ENCODE measurements around the gene GPR156.
"Not testable (repeated sequence)": the region's sequence is repeated elsewhere in the genome, so short reads cannot be mapped to it uniquely, and the experiment has no call there.

Gene GPR156

DNA sequence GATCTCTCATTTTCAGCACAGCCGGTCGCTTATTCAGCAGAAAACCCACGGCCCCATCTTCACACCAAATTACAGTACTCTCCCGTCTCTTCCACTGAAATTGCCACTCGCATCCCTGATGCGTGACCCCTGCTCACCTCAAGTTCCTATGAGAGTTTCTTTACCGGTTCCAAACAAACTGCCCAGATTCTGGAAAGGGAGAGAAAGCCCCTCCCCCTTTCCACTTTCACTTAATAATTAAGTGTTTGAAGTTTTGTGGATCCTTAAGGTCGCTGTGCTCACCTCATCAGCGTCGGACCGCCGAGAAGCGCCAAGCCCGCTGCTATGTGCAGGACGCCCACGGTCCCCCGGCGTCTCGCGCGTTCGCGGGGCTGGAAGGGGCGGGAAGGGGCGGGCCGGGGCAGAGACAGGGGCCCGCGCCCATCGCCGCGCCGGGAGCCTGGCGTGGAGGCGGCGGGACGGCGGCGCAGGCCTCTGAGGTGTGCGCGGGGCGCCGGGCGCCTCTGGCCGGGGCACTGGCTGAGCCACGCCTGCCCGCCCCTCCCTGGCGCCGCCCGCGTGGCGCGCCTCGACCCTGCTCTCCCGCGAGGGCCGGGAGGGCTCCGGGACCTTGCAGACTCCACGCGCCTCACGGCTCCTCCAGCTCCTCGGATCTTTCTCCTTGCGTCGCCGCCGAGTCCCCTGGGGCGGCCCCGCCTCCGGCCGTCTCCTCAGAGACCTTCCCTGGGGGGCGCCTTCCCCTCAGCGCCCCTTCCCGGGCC lies at the start of gene GPR156:
TSS of gene GPR156 (minus strand) at position 476 of the 761 bp plus-strand sequence. CDS start 41,124 bp downstream, outside the sequence.
- H3K4me3 Mint-ChIP-seq, result no peak within 1 kb of the TSS
- no peaks in the 10 kb centered on the region for H3K36me3 Mint-ChIP-seq
- no peaks in the 10 kb centered on the region for H3K4me1 Mint-ChIP-seq
- peaks cover 57% of the 10 kb centered on the region for H3K27me3 Mint-ChIP-seq
- peak; percentile 42 for ATAC-seq
- H3K9me3 Mint-ChIP-seq, result no peaks in the 10 kb centered on the region
- H3K27ac Mint-ChIP-seq, result no peak within 1 kb of the TSS

DNA sequence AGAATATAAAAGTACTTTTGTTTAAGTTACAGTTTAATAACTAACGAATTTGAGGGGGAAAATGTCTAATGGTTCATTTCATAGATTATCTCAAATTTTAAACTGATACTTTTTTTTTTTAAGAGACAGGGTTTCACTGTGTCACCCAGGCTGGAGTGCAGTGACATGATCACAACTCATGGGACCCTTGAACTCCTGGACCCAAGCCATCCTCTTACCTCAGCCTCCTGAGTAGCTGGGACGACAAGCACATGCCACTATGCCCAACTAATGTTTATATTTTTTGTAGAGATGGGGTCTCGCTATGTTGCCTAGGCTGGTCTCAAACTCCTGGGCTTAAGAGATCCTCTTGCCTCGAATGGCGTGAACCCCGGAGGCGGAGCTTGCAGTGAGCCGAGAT lies 47.6 kb upstream of the GPR156 start:
- Mint-ChIP-seq H3K9me3 (no peaks in the 10 kb centered on the region), H3K27ac (no peak overlapping the region), H3K4me3 (no peak overlapping the region), H3K27me3 (no peaks in the 10 kb centered on the region), H3K4me1 (peaks cover 8% of the 10 kb centered on the region), H3K36me3 (peaks cover 28% of the 10 kb centered on the region)
- no peak for ATAC-seq

DNA sequence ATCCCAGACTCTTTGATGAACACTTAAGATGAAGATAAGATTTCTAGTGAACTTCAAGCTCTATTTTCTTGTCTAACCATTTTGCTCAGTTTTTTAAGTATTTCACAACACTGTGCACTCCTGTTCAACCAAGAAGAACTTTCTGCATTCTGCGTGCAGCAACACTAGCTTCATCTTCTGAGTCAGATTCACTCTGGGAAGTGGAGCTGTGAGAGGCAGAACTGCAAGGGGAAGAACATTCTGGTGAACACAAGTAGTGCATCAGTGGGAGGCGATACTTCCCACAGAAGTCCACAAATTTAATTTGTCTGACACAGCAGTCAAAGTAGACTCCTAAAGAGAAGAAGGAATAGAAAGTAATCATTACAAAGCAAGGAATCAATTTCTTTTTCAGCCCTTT lies 46.1 kb upstream of the GPR156 start:
- Mint-ChIP-seq H3K4me3 (no peak overlapping the region), H3K27ac (no peak overlapping the region), H3K36me3 (peaks cover 22% of the 10 kb centered on the region), H3K9me3 (no peaks in the 10 kb centered on the region), H3K27me3 (no peaks in the 10 kb centered on the region), H3K4me1 (peaks cover 4% of the 10 kb centered on the region)
- ATAC-seq, result no peak

DNA sequence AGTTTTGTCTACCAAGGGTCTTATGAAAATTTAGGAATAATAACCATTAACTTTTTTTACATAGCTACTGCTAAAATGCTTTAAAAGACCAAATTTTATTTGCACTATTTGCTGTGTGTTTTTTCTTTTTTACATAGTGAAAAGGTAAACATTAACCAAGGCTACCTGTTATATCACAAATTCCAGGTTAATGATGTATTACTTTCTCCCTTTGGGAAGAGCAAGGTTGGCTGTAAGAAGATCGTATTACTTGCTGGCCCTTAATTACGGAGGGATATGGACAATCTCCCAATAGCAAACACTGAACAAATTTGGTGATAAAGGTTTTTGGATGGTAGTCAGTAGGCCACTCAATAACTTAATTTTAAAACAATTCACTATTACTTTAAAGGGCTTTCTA lies 41.8 kb upstream of the GPR156 start:
- Mint-ChIP-seq H3K9me3 (no peaks in the 10 kb centered on the region), H3K4me1 (peaks cover 13% of the 10 kb centered on the region), H3K4me3 (no peak overlapping the region), H3K27ac (no peak overlapping the region), H3K27me3 (no peaks in the 10 kb centered on the region), H3K36me3 (peaks cover 28% of the 10 kb centered on the region)
- ATAC-seq, result no peak

DNA sequence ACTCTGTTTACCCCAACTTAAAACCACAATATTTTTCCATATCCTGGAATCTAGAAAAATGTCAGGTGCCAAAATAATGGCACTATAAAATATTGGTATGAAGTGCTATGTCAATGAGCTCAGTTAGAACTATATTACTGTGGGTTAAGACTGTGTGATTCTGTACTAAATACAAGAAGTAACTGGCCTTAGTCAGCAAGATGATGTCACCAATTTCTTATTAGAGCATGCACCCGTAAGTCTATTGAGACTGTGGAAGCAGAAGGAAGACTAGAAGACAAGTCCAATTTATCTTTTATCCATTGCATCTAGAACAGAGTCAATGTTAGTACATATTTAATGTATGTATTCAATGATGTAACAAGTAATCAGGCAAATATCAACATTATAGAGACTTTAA lies 39.2 kb upstream of the GPR156 start:
- peaks cover 13% of the 10 kb centered on the region for H3K4me1 Mint-ChIP-seq
- no peak for ATAC-seq
- peaks cover 32% of the 10 kb centered on the region for H3K36me3 Mint-ChIP-seq
- no peak overlapping the region for H3K27ac Mint-ChIP-seq
- H3K9me3 Mint-ChIP-seq, result peaks cover 5% of the 10 kb centered on the region
- no peak overlapping the region for H3K4me3 Mint-ChIP-seq
- H3K27me3 Mint-ChIP-seq, result no peaks in the 10 kb centered on the region

DNA sequence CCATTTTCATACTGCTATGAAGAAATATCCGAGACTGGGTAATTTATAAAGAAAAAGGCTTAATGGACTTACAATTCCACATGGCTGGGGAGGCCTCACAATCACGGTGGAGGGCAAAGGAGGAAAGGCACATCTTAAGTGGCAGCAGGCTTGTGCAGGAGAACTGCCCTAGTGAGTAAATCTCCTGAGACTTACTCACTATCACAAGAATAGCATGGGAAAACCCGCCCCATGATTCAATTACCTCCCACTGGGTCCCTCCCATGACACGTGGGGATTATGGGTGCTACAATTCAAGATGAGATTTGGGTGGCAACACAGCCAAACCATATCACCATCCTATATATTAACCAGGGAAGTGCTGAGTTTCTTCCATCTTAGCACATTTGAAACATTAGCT lies 38.7 kb upstream of the GPR156 start:
- not testable (repeated sequence) for H3K9me3 Mint-ChIP-seq, H3K4me3 Mint-ChIP-seq, H3K27me3 Mint-ChIP-seq, ATAC-seq, H3K27ac Mint-ChIP-seq
- H3K4me1 Mint-ChIP-seq, result peaks cover 13% of the 10 kb centered on the region
- H3K36me3 Mint-ChIP-seq, result peaks cover 36% of the 10 kb centered on the region

DNA sequence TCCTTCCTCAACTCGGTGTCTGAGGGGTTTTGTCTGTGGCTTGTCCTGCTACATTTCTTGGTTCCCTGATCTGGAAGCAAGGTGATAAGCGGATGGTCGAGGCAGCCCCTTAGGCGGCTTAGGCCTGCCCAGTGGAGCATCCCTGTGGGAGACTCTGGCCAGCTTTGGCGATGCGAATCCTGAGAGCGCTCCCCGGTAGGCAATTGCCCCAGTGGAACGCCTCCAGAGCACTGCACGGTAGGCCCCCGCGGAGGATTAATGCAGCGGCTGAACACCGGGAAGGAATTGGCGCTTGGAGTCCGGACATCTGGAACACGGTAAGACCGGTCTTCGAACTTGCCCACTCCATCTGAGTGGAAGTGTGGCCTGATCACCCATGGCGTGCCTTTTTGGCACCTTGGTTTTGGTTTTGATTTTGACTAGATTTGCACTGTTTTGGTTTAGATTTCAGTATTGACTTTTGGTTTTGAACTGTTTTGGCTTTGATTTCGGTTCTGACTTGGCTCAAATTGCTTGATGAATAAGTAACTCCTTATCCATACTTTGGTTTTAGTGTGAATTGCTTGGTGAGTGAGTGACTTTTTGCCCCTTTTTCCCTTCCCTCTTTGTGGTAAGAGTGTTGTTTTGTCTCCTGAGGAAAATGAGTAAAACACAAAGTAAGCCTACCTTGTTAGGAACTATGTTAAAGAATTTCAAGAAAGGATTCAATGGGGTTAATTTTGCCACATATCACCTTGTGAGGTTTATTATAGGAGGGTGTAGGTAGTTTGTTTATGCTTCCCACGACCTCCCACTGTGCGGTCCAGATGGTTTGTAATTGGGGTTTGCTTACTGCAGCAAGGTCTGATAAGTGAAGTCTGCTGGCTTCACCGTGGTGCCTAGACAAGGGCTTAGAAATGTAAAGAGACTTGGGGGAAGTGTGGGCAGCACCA lies 27.1 kb upstream of the GPR156 start:
- no peak overlapping the region for H3K27ac Mint-ChIP-seq
- no peaks in the 10 kb centered on the region for H3K4me1 Mint-ChIP-seq
- H3K4me3 Mint-ChIP-seq, result no peak overlapping the region
- H3K9me3 Mint-ChIP-seq, result peaks cover 5% of the 10 kb centered on the region
- no peak for ATAC-seq
- H3K36me3 Mint-ChIP-seq, result peaks cover 45% of the 10 kb centered on the region
- no peaks in the 10 kb centered on the region for H3K27me3 Mint-ChIP-seq

DNA sequence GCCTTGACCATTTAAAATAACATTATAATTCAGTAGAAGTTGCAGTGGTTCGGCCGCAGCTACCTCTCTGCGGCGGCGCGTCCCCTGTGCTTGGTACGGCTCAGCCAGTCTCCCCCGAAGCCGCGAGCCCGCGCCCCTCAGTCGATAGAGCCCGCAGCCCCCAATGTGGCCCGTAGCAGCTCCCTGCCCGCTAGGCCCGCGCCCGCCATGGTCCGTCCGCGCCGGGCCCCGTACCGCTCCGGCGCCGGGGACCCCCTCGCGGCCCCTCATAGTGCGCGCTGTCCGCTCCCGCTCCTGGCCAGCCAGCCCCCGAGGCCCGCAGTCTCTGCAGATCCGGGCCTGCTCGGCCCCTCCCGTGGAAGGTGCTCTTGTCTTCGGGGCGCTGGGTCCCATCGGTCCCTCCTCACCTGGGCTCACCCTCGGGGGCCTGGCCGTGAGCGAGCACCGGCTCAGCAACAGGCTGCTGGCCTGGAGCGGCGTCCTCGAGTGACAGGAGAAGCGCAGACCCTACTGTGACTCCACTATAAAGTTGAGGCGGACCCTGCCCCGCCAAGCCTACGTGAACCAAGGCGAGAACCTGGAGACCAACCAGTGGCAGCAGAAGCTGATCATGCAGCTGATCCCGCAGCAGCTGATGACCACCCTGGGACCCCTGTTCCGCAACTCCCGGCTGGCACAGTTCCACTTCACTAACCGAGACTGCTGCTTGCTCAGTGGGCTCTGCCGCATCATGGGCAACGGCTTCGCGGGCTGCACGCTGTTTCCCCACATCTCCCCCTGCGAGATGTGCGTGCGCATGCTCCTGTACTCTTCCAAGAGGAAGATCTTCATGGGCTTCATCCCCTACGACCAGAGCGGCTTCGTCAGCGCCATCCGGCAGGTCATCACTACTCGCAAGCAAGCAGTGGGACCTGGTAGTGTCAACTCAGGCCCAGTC lies 21.8 kb upstream of the GPR156 start:
- ATAC-seq, result peak; percentile 57
- Mint-ChIP-seq H3K36me3 (no peaks in the 10 kb centered on the region), H3K27ac (no peak overlapping the region), H3K27me3 (no peaks in the 10 kb centered on the region), H3K4me3 (no peak overlapping the region), H3K4me1 (no peaks in the 10 kb centered on the region), H3K9me3 (no peaks in the 10 kb centered on the region)

DNA sequence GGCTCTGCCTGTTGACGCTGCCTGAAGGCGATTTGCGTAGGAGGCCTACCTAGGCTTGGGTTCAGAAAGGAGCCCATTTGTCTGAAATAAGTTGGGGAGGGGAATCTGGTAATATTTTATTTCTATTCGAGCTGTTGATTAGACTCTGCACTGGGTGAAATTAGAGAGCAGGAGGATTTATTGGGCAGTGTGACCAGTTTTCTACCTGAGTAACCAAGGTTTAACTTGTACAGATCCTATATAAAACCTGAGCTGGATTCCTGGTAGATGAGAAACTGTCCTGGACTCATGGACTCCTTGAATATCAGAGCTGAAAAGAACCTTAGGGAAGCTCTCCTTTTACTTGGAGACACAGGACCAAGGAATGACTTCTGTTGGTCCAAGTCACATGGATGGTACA lies 19.6 kb upstream of the GPR156 start:
- no peak overlapping the region for H3K4me3 Mint-ChIP-seq
- no peaks in the 10 kb centered on the region for H3K27me3 Mint-ChIP-seq
- H3K27ac Mint-ChIP-seq, result no peak overlapping the region
- ATAC-seq, result no peak
- no peaks in the 10 kb centered on the region for H3K9me3 Mint-ChIP-seq
- H3K4me1 Mint-ChIP-seq, result no peaks in the 10 kb centered on the region
- H3K36me3 Mint-ChIP-seq, result no peaks in the 10 kb centered on the region

DNA sequence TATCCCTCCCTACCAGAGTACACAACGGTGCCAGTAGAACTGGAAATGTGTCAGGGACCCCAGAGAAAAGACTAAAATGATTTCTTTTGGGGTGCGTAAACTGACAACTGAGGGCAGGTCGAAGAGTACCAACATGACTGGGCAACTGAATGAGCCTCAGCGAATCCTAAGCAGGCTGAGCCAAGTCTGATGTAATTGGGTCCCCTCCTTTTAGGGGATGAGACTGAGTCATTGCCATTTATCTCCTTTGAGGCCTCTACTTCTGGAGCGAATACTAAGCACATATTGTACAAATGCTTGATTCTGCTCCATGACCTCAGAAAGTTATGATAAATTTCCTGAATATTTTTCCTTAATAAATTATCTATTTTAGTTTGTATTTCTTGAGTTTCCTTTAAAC lies 17.3 kb upstream of the GPR156 start:
- no peak overlapping the region for H3K27ac Mint-ChIP-seq
- H3K4me1 Mint-ChIP-seq, result no peaks in the 10 kb centered on the region
- no peaks in the 10 kb centered on the region for H3K36me3 Mint-ChIP-seq
- H3K9me3 Mint-ChIP-seq, result no peaks in the 10 kb centered on the region
- H3K4me3 Mint-ChIP-seq, result no peak overlapping the region
- no peaks in the 10 kb centered on the region for H3K27me3 Mint-ChIP-seq
- ATAC-seq, result no peak

DNA sequence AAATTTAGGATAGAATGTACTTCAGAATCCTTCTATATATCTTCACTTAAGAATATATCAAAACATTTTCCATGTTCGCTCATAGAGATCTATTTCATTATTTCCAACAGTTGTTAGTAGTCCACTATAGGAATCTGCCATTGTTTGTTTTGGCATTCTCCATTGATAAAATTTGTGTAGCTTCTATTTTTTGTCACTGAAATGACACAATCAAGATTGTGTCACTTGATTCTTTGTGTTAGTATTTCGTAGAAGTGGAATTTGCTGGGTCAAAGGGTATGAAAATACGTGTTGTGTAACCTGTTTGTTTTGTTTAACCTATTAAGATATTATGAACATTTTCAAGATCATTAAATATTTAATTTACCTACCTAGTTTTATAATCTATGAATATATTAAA lies 15.9 kb upstream of the GPR156 start:
- Mint-ChIP-seq H3K27ac (no peak overlapping the region), H3K4me1 (no peaks in the 10 kb centered on the region), H3K36me3 (no peaks in the 10 kb centered on the region), H3K4me3 (no peak overlapping the region), H3K27me3 (no peaks in the 10 kb centered on the region), H3K9me3 (no peaks in the 10 kb centered on the region)
- ATAC-seq, result no peak

DNA sequence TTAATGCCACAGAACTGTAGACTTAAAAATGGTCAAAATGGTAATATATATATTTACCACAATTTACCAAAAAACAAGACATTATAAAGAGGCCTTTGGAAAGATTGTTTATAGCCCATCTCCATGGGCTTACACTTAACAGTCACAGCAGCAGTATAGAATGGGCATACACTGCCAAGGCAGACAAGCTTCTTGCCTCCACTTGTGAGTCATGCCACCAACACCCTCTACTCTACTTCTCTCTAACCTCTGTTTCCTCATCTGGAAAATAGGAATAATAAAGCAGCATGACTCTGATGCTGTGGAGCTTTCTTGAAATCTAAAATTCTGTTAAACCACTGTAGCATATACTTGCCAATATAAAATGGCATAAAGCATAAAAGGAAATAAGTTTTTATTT lies 14.4 kb upstream of the GPR156 start:
- no peaks in the 10 kb centered on the region for H3K36me3 Mint-ChIP-seq
- no peaks in the 10 kb centered on the region for H3K4me1 Mint-ChIP-seq
- no peak overlapping the region for H3K27ac Mint-ChIP-seq
- no peak overlapping the region for H3K4me3 Mint-ChIP-seq
- no peak for ATAC-seq
- no peaks in the 10 kb centered on the region for H3K9me3 Mint-ChIP-seq
- no peaks in the 10 kb centered on the region for H3K27me3 Mint-ChIP-seq

DNA sequence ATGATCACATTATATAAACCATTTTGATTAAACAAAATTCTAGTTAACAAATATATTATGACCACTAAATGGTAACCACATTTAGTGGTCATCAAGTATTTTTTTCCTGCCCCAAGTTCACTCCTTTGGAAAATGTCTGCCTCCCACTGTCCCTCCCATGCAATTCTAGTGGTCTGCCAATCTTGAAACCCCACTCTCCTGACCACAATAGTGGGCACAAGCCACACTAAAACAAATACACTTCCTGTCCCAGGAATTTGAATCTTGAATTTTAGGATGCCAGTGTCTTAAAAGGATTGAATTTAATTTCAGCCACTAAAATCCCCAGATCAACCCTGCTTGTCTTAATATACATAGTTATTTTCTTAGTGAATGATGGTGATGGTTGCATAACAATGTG lies 14.0 kb upstream of the GPR156 start:
- Mint-ChIP-seq H3K4me3 (no peak overlapping the region), H3K27me3 (no peaks in the 10 kb centered on the region), H3K4me1 (no peaks in the 10 kb centered on the region), H3K9me3 (no peaks in the 10 kb centered on the region), H3K27ac (no peak overlapping the region), H3K36me3 (no peaks in the 10 kb centered on the region)
- ATAC-seq, result no peak

DNA sequence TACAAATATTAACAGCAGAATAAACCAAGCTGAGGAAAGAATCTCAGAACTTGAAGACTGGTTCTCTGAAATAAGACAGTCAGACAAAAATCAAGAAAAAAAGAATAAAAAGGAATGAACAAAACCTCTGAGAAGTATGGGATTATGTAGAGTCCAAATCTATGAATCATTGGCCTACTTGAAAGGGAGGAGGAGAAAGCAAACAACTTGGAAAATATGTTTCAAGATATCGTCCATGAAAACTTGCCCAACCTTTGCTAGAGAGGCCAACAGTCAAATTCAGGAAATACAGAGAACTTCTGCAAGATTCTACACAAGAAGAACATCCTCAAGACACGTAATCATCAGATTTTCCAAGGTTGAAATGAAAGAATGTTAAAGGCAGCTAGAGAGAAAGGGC lies 6.5 kb upstream of the GPR156 start:
- not testable (repeated sequence) for H3K4me1 Mint-ChIP-seq, ATAC-seq, H3K4me3 Mint-ChIP-seq, H3K36me3 Mint-ChIP-seq, H3K9me3 Mint-ChIP-seq, H3K27ac Mint-ChIP-seq
- peaks cover 22% of the 10 kb centered on the region for H3K27me3 Mint-ChIP-seq

DNA sequence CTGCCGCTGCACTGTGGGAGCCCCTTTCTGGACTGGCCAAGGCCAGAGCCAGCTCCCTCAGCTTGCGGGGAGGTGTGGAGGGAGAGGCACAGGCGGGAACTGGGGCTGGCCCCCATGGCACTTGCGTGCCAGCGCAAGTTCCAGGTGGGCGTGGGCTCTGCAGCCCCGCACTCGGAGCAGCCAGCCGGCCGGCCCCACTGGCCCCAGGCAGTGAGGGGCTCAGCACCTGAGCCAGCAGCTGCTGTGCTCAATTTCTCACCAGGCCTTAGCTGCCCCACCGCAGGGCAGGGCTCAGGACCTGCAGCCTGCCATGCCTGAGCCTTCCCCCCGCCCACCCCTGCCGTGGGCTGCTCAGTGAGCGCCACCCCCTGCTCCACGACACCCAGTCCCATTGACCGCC lies 4.6 kb upstream of the GPR156 start:
- Mint-ChIP-seq H3K27me3 (peaks cover 35% of the 10 kb centered on the region), H3K27ac (no peak overlapping the region), H3K4me3 (no peak overlapping the region), H3K36me3 (peaks cover 8% of the 10 kb centered on the region), H3K9me3 (peaks cover 10% of the 10 kb centered on the region), H3K4me1 (no peaks in the 10 kb centered on the region)
- no peak for ATAC-seq
